ENCODE results near the gene MMADHC. TPM values are rescaled to one million over a fixed set of nuclear protein-coding genes. Genes with fewer than 3 reads are reported as not detected.
A peak's percentile ranks its signal among the peaks of the same experiment; 100 is the strongest.

The MMADHC gene
- polyA plus RNA-seq, 2 of the 4 experiments (the other 2 are of a cell fraction) = 103 to 180 TPM

DNA sequence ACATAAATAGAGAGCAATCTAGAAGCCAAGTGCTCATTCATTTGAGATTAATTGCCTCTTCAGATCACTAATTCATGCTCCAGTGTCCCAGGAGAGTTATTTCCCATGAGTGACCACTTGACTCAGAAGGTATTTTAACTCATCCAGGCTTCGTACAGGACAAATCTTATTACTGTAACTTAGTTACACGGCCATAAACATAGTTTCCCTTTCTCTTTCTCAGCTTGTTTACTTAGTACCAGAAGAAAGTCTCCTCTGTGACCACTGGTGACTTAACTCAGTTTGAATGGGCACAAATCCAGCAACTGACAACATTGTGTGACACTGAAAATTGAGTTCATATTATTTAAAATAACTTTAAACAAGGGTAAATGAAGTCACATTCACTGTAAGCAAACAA, 25.3 kb downstream of the MMADHC start:
- ChIA-PET CTCF (interaction anchor here (1.1 to 4.0 kb wide), 5 partner anchors 12 to 571 kb away, joined by 3 to 88 read pairs (median 4); no protein-coding TSS in a partner anchor), POLR2A (no interaction called here)
- Histone ChIP-seq H3K4me1 (peaks cover 4% of the 10 kb centered on the region; the same call in 1 of the 3 replicates), H3K9me3 (no peaks in the 10 kb centered on the region), H3K27ac (no peak overlapping the region), H3K4me3 (no peak overlapping the region), H3K4me2 (peak overlapping the region; percentile 35; the same call in 1 of the 3 replicates)
- DNase-seq (ENCODE audit: low read depth in 1 of 2, low spot score in 1 of 2) (peak in 1 of 2 experiments; percentile 10), ATAC-seq (peak; percentile 39; a peak in 2 of 6 replicates), FAIRE-seq (no peak)
- WGBS (ENCODE audit: missing lambda C conversion rate) = 21% methylated on average over 2 of the region's 2 CpGs
- TF ChIP-seq PHF8 (IDR thresholded peaks at IDR 0.05; ENCODE audit: borderline replicate concordance, low read depth) (no peak), HOXB13 (CRISPR knock-in tag; IDR thresholded peaks at IDR 0.05; ENCODE audit: low read depth) (no peak), HOXB5 (CRISPR knock-in tag; IDR thresholded peaks at IDR 0.05) (no peak)
- TF ChIP-seq, protein P1, sequence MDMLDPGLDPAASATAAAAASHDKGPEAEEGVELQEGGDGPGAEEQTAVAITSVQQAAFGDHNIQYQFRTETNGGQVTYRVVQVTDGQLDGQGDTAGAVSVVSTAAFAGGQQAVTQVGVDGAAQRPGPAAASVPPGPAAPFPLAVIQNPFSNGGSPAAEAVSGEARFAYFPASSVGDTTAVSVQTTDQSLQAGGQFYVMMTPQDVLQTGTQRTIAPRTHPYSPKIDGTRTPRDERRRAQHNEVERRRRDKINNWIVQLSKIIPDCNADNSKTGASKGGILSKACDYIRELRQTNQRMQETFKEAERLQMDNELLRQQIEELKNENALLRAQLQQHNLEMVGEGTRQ (IDR thresholded peaks at IDR 0.05) = no peak

DNA sequence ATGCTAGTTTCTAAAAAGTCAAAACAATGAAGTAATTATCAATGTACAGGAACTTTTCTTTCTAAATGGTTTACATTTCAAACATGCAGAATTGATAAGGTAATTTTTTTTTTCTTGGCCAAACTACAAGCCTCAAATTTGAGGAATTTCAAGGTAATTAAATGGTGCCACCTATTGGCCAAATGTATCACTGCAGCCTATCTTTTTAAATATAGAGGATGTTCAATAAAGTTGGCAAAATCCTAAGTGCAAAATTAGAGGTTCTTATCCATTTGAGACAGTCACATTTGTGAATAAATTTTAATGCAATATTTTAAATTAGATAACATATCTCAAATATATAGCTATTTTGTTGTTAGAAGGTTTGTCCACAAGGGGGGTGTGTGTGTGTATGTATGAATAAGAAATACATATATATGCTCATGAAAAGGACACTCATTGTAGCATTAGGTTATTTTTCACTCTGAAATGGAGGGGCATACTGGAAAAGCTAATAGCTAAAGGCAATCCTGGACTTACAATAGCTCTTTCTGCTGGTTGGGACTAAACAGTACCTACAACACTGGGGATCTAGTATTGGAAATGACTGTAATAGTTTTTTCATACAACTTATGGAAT, 26.2 kb downstream of the MMADHC start:
- CTCF ChIA-PET = interaction anchor here (0.6 to 4.0 kb wide), 19 partner anchors 12 to 1678 kb away, joined by 3 to 88 read pairs (median 3); partner anchors contain the start of gene LYPD6B
- DNase-seq (ENCODE audit: low read depth in 1 of 2, low spot score in 1 of 2) (peak in 1 of 2 experiments; percentile 19), FAIRE-seq (no peak), ATAC-seq (peak in 1 of 2 experiments; percentile 44; a peak in 3 of 6 replicates)
- no peak overlapping the region for H3K4me3 ChIP-seq
- TF ChIP-seq FOXS1 (CRISPR knock-in tag; IDR thresholded peaks at IDR 0.05) (no peak), BHLHE40 (IDR thresholded peaks at IDR 0.05; ENCODE audit: low read depth, low read length) (no peak), EHMT2 (IDR thresholded peaks at IDR 0.05; ENCODE audit: low read depth) (no peak), RAD21 (conservative IDR thresholded peaks at IDR 0.05 in 1 of 2, IDR thresholded peaks at IDR 0.05 in 1 of 2) (peak; percentile 82 to 84), NFE2L2 (conservative IDR thresholded peaks at IDR 0.05; ENCODE audit: low read length) (no peak), POLR2AphosphoS2 (conservative IDR thresholded peaks at IDR 0.05; ENCODE audit: low read length) (no peak), FOSL2 (IDR thresholded peaks at IDR 0.05) (no peak), FOSL2 (CRISPR knock-in tag; IDR thresholded peaks at IDR 0.05) (no peak), RFX5 (IDR thresholded peaks at IDR 0.05) (no peak), EP300 (IDR thresholded peaks at IDR 0.05) (no peak), SMC3 (IDR thresholded peaks at IDR 0.05) (peak; percentile 66), TFCP2L1 (CRISPR knock-in tag; IDR thresholded peaks at IDR 0.05) (no peak), RNF2 (IDR thresholded peaks at IDR 0.05; ENCODE audit: borderline replicate concordance, low read depth) (no peak), POLR2A (IDR thresholded peaks at IDR 0.05; ENCODE audit: low read length) (no peak), ZFP36 (IDR thresholded peaks at IDR 0.05; ENCODE audit: borderline replicate concordance, partially characterized antibody) (no peak), ZSCAN20 (CRISPR knock-in tag; IDR thresholded peaks at IDR 0.05) (no peak), MAFK (IDR thresholded peaks at IDR 0.05; ENCODE audit: partially characterized antibody) (no peak), KDM1A (IDR thresholded peaks at IDR 0.05; ENCODE audit: low read depth) (no peak), CBX8 (IDR thresholded peaks at IDR 0.05) (no peak)
- TF ChIP-seq, protein P2, sequence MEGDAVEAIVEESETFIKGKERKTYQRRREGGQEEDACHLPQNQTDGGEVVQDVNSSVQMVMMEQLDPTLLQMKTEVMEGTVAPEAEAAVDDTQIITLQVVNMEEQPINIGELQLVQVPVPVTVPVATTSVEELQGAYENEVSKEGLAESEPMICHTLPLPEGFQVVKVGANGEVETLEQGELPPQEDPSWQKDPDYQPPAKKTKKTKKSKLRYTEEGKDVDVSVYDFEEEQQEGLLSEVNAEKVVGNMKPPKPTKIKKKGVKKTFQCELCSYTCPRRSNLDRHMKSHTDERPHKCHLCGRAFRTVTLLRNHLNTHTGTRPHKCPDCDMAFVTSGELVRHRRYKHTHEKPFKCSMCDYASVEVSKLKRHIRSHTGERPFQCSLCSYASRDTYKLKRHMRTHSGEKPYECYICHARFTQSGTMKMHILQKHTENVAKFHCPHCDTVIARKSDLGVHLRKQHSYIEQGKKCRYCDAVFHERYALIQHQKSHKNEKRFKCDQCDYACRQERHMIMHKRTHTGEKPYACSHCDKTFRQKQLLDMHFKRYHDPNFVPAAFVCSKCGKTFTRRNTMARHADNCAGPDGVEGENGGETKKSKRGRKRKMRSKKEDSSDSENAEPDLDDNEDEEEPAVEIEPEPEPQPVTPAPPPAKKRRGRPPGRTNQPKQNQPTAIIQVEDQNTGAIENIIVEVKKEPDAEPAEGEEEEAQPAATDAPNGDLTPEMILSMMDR (IDR thresholded peaks at IDR 0.05) = peak; percentile 93
- TF ChIP-seq, protein P3, sequence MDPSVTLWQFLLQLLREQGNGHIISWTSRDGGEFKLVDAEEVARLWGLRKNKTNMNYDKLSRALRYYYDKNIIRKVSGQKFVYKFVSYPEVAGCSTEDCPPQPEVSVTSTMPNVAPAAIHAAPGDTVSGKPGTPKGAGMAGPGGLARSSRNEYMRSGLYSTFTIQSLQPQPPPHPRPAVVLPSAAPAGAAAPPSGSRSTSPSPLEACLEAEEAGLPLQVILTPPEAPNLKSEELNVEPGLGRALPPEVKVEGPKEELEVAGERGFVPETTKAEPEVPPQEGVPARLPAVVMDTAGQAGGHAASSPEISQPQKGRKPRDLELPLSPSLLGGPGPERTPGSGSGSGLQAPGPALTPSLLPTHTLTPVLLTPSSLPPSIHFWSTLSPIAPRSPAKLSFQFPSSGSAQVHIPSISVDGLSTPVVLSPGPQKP (IDR thresholded peaks at IDR 0.05; ENCODE audit: low read depth, low read length) = no peak
- TF ChIP-seq, protein P4, sequence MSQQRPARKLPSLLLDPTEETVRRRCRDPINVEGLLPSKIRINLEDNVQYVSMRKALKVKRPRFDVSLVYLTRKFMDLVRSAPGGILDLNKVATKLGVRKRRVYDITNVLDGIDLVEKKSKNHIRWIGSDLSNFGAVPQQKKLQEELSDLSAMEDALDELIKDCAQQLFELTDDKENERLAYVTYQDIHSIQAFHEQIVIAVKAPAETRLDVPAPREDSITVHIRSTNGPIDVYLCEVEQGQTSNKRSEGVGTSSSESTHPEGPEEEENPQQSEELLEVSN (IDR thresholded peaks at IDR 0.05; ENCODE audit: borderline replicate concordance, low read depth) = no peak
- H3K9me3 ChIP-seq = no peaks in the 10 kb centered on the region
- H3K4me2 ChIP-seq = no peak overlapping the region
- H3K27ac ChIP-seq = no peak overlapping the region
- POLR2A ChIA-PET = interaction anchor here (1.0 kb wide), 1 partner anchor 12 kb away, joined by 3 read pairs; no protein-coding TSS in a partner anchor
- H3K4me1 ChIP-seq = peaks cover 4% of the 10 kb centered on the region; the same call in 1 of the 3 replicates
